Gastrocnemius medialis (tissue), 4 donors: ENCODE results near the gene TXNRD1.

Experiments
- POLR2A ChIP-seq, 2 donors: fragments of 450-650 bp; IDR thresholded peaks; one replicate each; pipeline ENCODE4 v1.6.1; 2017; ENCODE audit warnings: antibody characterized with exemption in 2 of 2, mild to moderate bottlenecking in 2 of 2, moderate library complexity in 2 of 2
- TF ChIP-seq, protein P1 (sequence below), 5 experiments: fragments of 450-650 bp in 3 of 5; fragments of 200-600 bp in 2 of 5; sonication (generic) in 2 of 5; IDR thresholded peaks in 4 of 5; conservative IDR thresholded peaks in 1 of 5; 1 replicate in 4 of 5; 2 replicates in 1 of 5; pipeline ENCODE4 v1.5.1; 2016 to 2019; ENCODE audit warnings: antibody characterized with exemption in 5 of 5, mild to moderate bottlenecking in 3 of 5, moderate library complexity in 3 of 5

DNA sequence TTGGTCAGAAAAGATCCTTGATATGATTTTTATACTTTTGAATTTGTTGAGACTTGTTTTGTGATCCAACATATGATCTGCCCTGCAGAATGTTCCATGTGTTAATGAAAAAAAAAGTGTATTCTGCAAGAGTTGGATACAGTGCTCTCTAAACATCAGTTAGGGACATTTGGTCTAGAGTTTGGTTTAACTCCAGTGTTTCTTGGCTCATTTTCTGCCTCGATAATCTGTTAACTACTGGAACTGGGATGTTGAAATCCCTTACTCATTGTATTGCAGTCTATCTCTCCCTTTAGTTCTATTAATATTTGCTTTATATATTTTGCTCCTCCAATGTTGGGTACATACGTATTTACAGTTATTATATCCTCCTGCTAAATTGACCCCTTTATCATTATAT is 18.3 kb upstream of the TXNRD1 start:
- TF ChIP-seq, protein P1, sequence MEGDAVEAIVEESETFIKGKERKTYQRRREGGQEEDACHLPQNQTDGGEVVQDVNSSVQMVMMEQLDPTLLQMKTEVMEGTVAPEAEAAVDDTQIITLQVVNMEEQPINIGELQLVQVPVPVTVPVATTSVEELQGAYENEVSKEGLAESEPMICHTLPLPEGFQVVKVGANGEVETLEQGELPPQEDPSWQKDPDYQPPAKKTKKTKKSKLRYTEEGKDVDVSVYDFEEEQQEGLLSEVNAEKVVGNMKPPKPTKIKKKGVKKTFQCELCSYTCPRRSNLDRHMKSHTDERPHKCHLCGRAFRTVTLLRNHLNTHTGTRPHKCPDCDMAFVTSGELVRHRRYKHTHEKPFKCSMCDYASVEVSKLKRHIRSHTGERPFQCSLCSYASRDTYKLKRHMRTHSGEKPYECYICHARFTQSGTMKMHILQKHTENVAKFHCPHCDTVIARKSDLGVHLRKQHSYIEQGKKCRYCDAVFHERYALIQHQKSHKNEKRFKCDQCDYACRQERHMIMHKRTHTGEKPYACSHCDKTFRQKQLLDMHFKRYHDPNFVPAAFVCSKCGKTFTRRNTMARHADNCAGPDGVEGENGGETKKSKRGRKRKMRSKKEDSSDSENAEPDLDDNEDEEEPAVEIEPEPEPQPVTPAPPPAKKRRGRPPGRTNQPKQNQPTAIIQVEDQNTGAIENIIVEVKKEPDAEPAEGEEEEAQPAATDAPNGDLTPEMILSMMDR (IDR thresholded peaks at IDR 0.05 in 4 of 5, conservative IDR thresholded peaks at IDR 0.05 in 1 of 5): no peak
- TF ChIP-seq POLR2A (IDR thresholded peaks at IDR 0.05): no peak
